H1 (cell line): ENCODE measurements around the gene IL17A. TPM values are rescaled to one million over a fixed set of nuclear protein-coding genes. Genes with fewer than 3 reads are reported as not detected.

Source experiments
- BCL11A ChIP-seq, 2 experiments: IDR thresholded peaks; one replicate each; pipeline ENCODE4 v1.6.1; 2011; ENCODE audit warnings: low read depth in 2 of 2, low read length in 2 of 2, mild to moderate bottlenecking in 2 of 2
- CHD7 ChIP-seq: fragments of 300-600 bp; sonication (generic); IDR thresholded peaks from 2 replicates; pipeline ENCODE4 v1.7.1; 2012; ENCODE audit warnings: low read length, moderate library complexity, mild to moderate bottlenecking, inconsistent platforms; ENCODE audit not compliant: insufficient replicate concordance
- EGR1 ChIP-seq: IDR thresholded peaks from 2 replicates; pipeline ENCODE4 v1.6.1; 2011; ENCODE audit warnings: low read depth, low read length, borderline replicate concordance
- EZH2 ChIP-seq: fragments of 200-600 bp; sonication (generic); IDR thresholded peaks from 2 replicates; pipeline ENCODE4 v1.7.1; 2012; ENCODE audit warnings: low read depth, mild to moderate bottlenecking, moderate library complexity, low read length, inconsistent platforms; ENCODE audit not compliant: severe bottlenecking
- JUN ChIP-seq: IDR thresholded peaks from 2 replicates; pipeline ENCODE4 v1.6.1; 2011; ENCODE audit warnings: low read depth, mild to moderate bottlenecking, improper control_type of control experiment, low read length
- MAFK ChIP-seq: IDR thresholded peaks from 2 replicates; pipeline ENCODE4 v1.6.1; 2012; ENCODE audit warnings: low read depth, mild to moderate bottlenecking, improper control_type of control experiment, low read length
- NRF1 ChIP-seq: IDR thresholded peaks from 2 replicates; pipeline ENCODE4 v1.6.1; 2011; ENCODE audit warnings: mild to moderate bottlenecking, low read depth, low read length, improper control_type of control experiment
- RAD21 ChIP-seq, 2 experiments: IDR thresholded peaks in 1 of 2; conservative IDR thresholded peaks in 1 of 2; 2 replicates each; pipeline ENCODE4 v1.6.1; 2011; ENCODE audit warnings: low read depth in 2 of 2, low read length in 2 of 2, improper control_type of control experiment in 1 of 2, inconsistent platforms in 1 of 2, mild to moderate bottlenecking in 1 of 2, moderate library complexity in 1 of 2
- SIRT6 ChIP-seq: IDR thresholded peaks from one replicate; pipeline ENCODE4 v1.7.1; 2012; ENCODE audit warnings: low read length, inconsistent platforms
- TAF7 ChIP-seq: optimal IDR thresholded peaks from 2 replicates; pipeline ENCODE3; 2011; ENCODE audit warnings: low read depth, mild to moderate bottlenecking, inconsistent platforms, low read length, moderate library complexity, borderline replicate concordance
- polyA plus RNA-seq, 7 experiments: library from polyadenylated mRNA; depleted of rRNA in 3 of 7; stranded (reverse) in 5 of 7; unstranded in 2 of 7; fragments of >200 nt in 5 of 7; fragments of 200-250 nt in 2 of 7; gene quantifications; 1 replicate in 5 of 7; 2 replicates in 1 of 7; 4 replicates in 1 of 7; pipeline versions ENCODE4 v1.2.1 to v1.2.3, GENCODE V29; 2011 to 2013; ENCODE audit warnings: missing spikeins in 2 of 7, mixed read lengths in 2 of 7
- total RNA-seq: library from RNA; stranded (reverse); fragmentation: NEBNext Ultra II Directional; extraction: Animal tissue kit (Norgen Biotek cat#: 25700); gene quantifications from 2 replicates; pipeline ENCODE4 v1.2.1, GENCODE V29; 2021

The IL17A gene
- total and polyA plus RNA-seq, 2 of the 8 experiments (the other 6 are each of a cell fraction or from before 2014, with no cell fraction given): not detected

GRCh38 chr6:52144196-52145076, 41.7 kb upstream of the IL17A start (continued):
- TF ChIP-seq CHD7: no peak
- TF ChIP-seq NRF1: no peak
- TF ChIP-seq TAF7: no peak
- no peak for TF ChIP-seq JUN
- no peak for TF ChIP-seq BCL11A (IDR thresholded peaks at IDR 0.05; ENCODE audit: low read depth in 2 of 2, low read length in 2 of 2)
- TF ChIP-seq RAD21 (IDR thresholded peaks at IDR 0.05 in 1 of 2, conservative IDR thresholded peaks at IDR 0.05 in 1 of 2; ENCODE audit: low read depth in 2 of 2, low read length in 2 of 2): no peak
- no peak for TF ChIP-seq EZH2
- no peak for TF ChIP-seq EGR1
- TF ChIP-seq MAFK: no peak
- TF ChIP-seq SIRT6: no peak
